ENCODE measurements around the gene FAM47C.
"Not testable (repeated sequence)": the region's sequence is repeated elsewhere in the genome, so short reads cannot be mapped to it uniquely, and the experiment has no call there.

DNA sequence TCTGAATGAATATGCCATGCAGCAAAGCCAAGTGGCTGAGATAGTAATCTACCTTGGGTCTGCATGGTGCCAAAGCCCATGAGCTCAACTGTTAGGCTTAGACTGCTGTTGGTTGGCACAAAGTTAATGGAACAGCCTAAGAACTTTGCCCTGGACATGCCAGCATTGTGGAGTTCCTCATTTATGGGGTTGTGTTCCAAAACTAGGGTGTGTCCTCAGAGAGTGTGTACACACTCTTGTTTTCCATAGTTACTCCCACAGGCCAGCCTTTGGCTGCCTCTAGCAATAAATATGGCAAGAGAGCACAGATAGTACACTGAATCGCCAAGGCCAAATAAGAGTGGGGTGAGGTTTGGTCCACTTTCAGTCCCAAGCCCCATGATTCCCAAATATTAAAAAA, 30.6 kb downstream of the FAM47C start:
- TF ChIP-seq ZFX (IDR thresholded peaks at IDR 0.05); CTCF (conservative IDR thresholded peaks at IDR 0.05): not testable (repeated sequence)

All from C4-2B (cell line).